ENCODE measurements around the gene JAGN1. TPM values are rescaled to one million over a fixed set of nuclear protein-coding genes. Genes with fewer than 3 reads are reported as not detected.

Gene JAGN1
- total RNA-seq (2021; ENCODE audit: unreplicated experiment) (19.9 TPM), Bru-seq, nascent RNA (percentile 83 among the genes with signal in this experiment), BruChase-seq, experiment 1, labeled RNA remaining after a 2-hour chase (percentile 87 among the genes with signal in this experiment), BruChase-seq, experiment 2, labeled RNA remaining after a 6-hour chase (percentile 79 among the genes with signal in this experiment)
- 28.3 TPM for polyA plus RNA-seq (2012; ENCODE audit: insufficient read length)
- long read RNA-seq, transcript JAGN1-201 (2 exons, 1,675 nt): major isoform, 24 of 28 reads
- long read RNA-seq, partial matches to known transcripts: 0 of 28 reads
- long read RNA-seq, other reads (novel, unspliced or antisense): 4 of 28 reads

DNA sequence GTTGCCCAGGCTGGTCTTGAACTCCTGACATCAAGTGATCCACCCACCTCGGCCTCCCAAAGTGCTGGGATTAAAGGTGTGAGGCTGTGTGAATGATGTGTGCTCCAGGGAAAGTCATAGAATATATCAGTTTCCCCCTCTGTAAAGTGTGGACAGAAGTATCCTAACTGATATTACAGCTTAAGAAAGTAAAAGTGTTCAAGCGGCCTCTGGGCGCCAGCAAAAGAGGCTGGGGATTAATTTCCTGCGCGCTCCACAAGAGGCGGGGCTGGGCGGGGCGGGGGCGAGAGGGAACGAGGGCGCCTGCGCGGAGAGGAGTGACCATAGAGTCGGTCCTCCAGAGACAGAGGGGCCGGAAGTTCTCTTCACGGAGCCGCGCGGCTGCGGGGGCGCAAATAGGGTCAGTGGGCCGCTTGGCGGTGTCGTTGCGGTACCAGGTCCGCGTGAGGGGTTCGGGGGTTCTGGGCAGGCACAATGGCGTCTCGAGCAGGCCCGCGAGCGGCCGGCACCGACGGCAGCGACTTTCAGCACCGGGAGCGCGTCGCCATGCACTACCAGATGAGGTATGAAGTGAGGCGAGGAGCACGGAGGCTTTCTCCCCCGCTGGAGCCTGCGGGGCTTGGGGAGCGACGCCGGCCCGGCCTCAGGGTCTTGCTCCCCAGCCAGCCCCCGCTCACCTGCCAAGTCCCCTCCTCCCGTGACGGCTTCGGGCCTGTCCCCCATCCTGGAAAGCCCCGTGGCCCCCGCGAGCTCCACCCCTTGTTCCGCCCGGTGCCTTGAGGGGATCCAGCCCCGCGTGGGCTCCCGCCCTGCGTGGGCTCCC lies at the start of gene JAGN1:
JAGN1 (plus strand) TSS at position 362 of the 823 bp plus-strand sequence; CDS start at position 475, 113 bp downstream.
- in situ Hi-C loops (cut with HindIII; ENCODE audit: low pct_unique_long_range_greater_than_20kb, low sequenced_read_pairs): no loop called here
- intact Hi-C loops (cut with micrococcal nuclease; ENCODE audit: unreplicated experiment): no loop called here
- Histone ChIP-seq H3K36me3 (ENCODE audit: control insufficient read depth, insufficient read depth, low read length) (peaks cover 8% of the 10 kb centered on the region; the same call in 1 of the 2 replicates), H3K27ac (ENCODE audit: low read length) (peak within 1 kb of the TSS; percentile 94), H3K27me3 (ENCODE audit: control insufficient read depth, insufficient read depth, low read length) (no peaks in the 10 kb centered on the region), H3K4me3 (ENCODE audit: low read depth in 2 of 2, low read length in 2 of 2) (peak within 1 kb of the TSS; percentile 84 to 90), H3K9me3 (ENCODE audit: control insufficient read depth, insufficient read depth, low read depth, low read length) (no peaks in the 10 kb centered on the region), H3K4me1 (ENCODE audit: control insufficient read depth, insufficient read depth, low read length) (peaks cover 3% of the 10 kb centered on the region; the same call in 1 of the 2 replicates)
- CTCF ChIA-PET: no interaction called here
- DNase-seq (ENCODE audit: low read depth, low spot score) (peak; percentile 35), ATAC-seq (peak; percentile 91)
- no TSS peak for BruUV-seq (replicated peaks)
- TF ChIP-seq, protein P1, sequence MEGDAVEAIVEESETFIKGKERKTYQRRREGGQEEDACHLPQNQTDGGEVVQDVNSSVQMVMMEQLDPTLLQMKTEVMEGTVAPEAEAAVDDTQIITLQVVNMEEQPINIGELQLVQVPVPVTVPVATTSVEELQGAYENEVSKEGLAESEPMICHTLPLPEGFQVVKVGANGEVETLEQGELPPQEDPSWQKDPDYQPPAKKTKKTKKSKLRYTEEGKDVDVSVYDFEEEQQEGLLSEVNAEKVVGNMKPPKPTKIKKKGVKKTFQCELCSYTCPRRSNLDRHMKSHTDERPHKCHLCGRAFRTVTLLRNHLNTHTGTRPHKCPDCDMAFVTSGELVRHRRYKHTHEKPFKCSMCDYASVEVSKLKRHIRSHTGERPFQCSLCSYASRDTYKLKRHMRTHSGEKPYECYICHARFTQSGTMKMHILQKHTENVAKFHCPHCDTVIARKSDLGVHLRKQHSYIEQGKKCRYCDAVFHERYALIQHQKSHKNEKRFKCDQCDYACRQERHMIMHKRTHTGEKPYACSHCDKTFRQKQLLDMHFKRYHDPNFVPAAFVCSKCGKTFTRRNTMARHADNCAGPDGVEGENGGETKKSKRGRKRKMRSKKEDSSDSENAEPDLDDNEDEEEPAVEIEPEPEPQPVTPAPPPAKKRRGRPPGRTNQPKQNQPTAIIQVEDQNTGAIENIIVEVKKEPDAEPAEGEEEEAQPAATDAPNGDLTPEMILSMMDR (IDR thresholded peaks at IDR 0.05): no peak
- peak; percentile 81 for TF ChIP-seq POLR2AphosphoS5 (IDR thresholded peaks at IDR 0.05; ENCODE audit: low read depth, low read length)
- POLR2A ChIA-PET: no interaction called here

DNA sequence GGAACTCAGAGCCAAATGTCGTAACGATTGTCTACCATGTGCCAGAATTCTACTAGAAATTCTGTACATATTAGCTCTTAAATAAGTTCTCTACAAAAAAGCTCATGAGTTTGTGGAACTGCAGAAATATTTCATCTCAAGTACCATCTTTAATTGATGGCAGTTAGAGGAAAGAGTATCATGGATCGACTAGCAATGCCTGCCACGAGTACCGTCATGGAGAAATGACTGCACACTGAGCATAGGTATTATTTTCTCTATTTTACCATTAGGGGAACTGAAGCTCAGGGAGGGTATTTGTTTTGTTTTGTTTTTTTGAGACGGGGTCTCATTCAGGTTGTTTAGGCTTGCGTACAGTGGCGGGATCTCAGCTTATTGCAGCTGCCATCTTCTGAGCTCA lies 49.4 kb upstream of the JAGN1 start:
- Histone ChIP-seq H3K36me3 (ENCODE audit: control insufficient read depth, insufficient read depth, low read length) (no peaks in the 10 kb centered on the region; the same call in 1 of the 2 replicates), H3K4me3 (ENCODE audit: low read depth in 2 of 2, low read length in 2 of 2) (no peak overlapping the region), H3K27me3 (ENCODE audit: control insufficient read depth, insufficient read depth, low read length) (no peaks in the 10 kb centered on the region), H3K27ac (ENCODE audit: low read length) (no peak overlapping the region), H3K9me3 (ENCODE audit: control insufficient read depth, insufficient read depth, low read depth, low read length) (no peaks in the 10 kb centered on the region), H3K4me1 (ENCODE audit: control insufficient read depth, insufficient read depth, low read length) (no peaks in the 10 kb centered on the region)
- ATAC-seq: no peak
- TF ChIP-seq TCF7L2 (IDR thresholded peaks at IDR 0.05; ENCODE audit: low read depth, low read length): no peak
- TF ChIP-seq, protein P2, sequence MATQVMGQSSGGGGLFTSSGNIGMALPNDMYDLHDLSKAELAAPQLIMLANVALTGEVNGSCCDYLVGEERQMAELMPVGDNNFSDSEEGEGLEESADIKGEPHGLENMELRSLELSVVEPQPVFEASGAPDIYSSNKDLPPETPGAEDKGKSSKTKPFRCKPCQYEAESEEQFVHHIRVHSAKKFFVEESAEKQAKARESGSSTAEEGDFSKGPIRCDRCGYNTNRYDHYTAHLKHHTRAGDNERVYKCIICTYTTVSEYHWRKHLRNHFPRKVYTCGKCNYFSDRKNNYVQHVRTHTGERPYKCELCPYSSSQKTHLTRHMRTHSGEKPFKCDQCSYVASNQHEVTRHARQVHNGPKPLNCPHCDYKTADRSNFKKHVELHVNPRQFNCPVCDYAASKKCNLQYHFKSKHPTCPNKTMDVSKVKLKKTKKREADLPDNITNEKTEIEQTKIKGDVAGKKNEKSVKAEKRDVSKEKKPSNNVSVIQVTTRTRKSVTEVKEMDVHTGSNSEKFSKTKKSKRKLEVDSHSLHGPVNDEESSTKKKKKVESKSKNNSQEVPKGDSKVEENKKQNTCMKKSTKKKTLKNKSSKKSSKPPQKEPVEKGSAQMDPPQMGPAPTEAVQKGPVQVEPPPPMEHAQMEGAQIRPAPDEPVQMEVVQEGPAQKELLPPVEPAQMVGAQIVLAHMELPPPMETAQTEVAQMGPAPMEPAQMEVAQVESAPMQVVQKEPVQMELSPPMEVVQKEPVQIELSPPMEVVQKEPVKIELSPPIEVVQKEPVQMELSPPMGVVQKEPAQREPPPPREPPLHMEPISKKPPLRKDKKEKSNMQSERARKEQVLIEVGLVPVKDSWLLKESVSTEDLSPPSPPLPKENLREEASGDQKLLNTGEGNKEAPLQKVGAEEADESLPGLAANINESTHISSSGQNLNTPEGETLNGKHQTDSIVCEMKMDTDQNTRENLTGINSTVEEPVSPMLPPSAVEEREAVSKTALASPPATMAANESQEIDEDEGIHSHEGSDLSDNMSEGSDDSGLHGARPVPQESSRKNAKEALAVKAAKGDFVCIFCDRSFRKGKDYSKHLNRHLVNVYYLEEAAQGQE (IDR thresholded peaks at IDR 0.05; ENCODE audit: insufficient read depth in 1 of 2, low read depth in 2 of 2, low read length in 1 of 2): no peak
- CTCF ChIA-PET: no interaction called here
- BruUV-seq (replicated peaks): no TSS peak
- intact Hi-C loops (cut with micrococcal nuclease; ENCODE audit: unreplicated experiment) (loop anchor here (10.0 kb wide), 1 partner anchor 84 kb away; no protein-coding TSS in a partner anchor), in situ Hi-C loops (cut with HindIII; ENCODE audit: low pct_unique_long_range_greater_than_20kb, low sequenced_read_pairs) (no loop called here)
- POLR2A ChIA-PET: no interaction called here
- DNase-seq (ENCODE audit: low read depth, low spot score): no peak
